HG03354 (cell line): ENCODE measurements around the gene TMBIM4.

ENCODE experiments used
- ATAC-seq: cut with Tn5 transposase; IDR thresholded peaks from one replicate; pipeline ENCODE4 v1.9.1; 2021; ENCODE audit warnings: mild to moderate bottlenecking; ENCODE audit not compliant: unreplicated experiment, poor library complexity, severe bottlenecking

Gene TMBIM4

DNA sequence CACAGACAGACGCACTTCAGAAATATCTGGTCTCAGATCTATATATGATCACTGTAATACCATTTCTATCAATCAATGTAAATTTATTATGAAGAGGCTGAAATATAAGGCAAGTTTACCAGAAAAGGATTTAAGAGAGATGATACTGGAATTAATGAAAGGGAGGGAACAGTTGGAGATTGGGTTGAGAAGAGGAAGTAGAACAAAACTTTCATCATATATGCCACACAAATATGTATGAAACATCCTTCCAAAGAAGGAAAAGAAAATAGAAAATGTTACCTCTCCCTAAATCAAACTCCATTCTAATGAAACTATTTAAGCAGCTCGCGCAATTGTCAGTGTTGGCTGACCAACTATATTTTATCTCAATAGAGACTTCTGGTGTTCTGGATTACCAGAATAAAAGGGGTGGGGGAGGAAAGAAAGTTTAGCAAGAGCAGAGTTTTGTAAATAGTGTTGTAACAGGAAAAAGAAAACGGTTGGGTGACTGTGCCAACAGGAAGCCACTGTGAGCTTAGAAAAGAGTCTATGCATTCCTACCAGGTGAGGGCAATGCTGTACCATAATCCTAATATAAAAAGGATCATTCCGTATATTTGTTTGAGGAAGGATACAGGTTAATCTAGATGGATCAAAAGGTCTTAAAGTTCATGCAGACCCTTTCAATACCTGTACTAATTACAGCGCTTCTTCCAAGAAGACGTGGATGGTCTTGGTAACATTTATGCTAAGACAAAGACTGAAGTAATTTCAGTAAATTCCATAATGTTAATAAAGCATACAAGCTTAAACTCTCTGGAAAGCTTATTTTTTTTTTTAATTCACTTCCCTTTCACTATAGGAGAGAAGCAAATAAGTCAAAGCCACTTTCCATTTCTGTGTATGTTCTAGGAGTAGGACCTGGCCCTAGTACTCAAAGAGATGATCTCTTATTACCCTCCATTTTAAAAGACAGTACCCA, 24.7 kb downstream of the TMBIM4 start:
- ATAC-seq = no peak

GRCh38 chr12:66143868-66144267, 25.9 kb downstream of the TMBIM4 start:
- no peak for ATAC-seq

GRCh38 chr12:66142826-66143225, 27.0 kb downstream of the TMBIM4 start:
- ATAC-seq = no peak

DNA sequence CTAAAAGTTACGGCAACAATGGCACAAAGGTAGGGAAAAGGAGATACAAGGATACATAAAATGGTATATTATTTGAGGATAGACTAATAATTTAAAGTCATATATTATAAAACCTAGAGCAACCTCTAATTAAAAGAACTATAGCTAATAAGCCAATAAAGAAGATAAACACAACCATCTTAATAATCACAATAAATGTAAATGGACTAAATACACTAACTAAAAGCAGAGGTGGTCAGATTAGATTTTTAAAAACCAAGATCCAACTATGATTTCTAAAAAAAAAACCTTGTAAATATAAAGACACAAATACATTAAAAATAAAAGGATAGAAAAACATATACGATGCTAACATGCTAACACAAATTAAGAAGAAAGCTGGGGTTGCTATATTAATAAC, 28.5 kb downstream of the TMBIM4 start:
- no peak for ATAC-seq

DNA sequence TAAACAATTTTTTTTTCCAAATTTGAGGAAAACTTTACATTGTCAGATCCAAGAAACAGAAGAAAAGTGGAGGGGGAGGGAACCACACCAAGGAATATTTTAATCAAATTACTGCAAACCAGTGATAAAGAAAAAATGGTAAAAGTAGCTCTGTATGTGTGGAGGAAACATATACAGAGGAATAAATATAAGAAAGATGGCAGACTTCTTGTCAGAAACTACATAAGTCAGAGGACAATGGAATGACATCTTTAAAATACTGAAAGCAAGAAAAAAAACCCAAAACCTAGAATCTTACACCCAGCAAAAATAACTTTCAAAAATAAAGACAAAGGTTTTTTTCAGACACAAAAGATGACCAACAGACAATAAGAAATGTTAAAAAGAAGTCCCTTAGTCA, 29.1 kb downstream of the TMBIM4 start:
- no peak for ATAC-seq

DNA sequence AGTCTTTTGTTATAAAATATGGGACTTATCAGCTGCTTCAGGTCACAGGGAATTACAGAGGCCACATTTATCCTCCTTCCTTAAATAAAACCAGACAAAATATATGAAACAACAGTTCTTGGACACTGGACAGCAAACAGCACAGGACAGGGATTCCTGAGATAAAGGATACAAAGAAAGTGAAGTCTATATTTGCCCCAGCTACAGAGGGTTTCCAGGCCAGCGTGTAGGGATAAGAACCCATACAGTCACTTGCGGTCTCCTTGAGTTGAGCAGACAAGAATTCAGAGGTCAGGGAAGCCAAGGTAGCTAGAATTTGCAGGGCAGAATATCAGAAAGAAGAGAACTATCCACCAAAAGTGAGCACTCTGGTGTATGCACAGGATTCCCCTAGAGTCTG, 30.5 kb downstream of the TMBIM4 start:
- no peak for ATAC-seq

- ATAC-seq = no peak
Measured at GRCh38 chr12:66137937-66138336, 31.9 kb downstream of the TMBIM4 start.

DNA sequence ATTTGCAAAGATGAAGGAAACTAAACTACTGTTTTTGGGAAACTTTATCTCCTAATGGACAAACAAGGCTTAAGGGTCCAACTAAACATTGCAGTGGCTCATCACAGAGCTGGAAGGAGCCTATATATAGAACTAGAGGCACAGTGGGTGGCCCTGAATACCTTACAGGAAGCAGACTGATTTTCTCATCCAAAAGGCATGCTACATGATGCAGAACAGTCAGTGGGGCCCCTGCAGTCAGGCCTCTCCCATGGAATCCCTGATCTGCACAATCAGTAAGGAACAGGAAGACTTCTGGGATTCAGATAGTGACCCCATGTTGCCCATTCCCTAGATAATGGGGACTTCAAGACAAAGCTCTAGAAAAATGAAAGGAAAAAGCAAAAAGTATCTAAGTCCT, 37.4 kb downstream of the TMBIM4 start:
- no peak for ATAC-seq

DNA sequence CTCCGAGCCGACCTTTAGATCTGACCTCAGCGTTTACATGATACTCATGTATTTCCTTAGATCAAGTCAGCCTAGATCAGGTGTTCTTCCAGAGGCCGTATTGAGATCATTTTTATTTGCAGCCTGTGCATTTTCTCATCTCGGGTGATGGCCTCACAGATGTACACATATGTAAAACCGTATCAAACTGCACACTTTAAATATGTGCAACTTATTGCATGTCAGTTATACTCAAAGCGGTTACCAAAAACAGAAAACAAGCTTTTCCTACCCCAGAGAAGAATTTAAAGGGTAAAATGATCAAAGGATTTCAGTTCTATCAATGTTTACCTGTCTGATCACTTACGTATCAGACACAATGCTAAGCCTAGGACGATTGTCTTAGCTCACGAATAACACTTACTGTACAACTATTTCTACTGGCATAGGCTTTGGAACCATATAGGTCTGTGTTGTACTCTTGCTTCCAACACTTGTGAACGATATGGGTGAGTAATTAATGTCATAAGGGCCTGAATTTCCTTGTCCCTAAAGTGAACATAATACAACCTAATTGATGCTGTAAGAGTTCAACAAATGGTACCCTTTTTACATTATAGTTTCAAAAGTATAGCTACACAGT, 38.6 kb downstream of the TMBIM4 start:
- no peak for ATAC-seq

DNA sequence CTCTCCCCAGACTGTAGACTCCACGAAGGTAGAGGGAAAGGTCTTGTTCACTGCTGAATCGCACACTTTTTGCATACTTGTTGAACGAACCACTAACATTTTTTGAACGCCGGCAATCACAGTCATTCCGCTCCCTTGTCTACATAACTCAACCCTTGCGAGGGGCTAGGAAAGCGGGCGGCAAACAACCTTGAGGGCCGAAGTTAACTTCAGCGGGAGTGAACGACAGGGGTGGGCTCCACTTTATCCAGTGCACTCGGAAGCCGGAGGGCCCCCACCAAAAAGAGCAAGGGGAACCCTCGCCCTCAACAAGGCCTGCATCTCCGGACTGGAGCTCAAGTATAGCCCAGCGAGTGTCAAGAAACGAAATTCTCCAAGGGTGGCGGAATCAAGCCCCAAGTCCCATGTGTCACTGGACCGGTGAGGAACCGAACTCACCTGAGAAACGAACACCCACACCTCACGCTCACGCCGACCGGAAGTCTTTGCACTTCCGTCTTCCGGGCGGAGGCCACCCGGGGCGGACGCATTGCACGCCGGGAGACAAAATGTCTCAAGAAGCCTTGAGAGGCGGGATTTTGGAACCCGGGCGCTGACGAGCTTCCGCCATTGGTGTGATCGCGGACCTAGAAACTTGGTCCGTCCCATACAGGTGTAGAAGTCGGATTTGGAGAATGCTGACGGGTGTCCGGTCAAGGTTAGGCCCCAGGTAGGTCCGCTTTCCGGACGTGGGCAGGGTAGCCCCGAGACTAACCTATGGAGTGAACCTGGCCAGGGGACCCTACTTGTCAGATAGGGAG, 39.3 kb downstream of the TMBIM4 start, which contains the start of gene LLPH:
LLPH (minus strand) TSS at position 484 of the 800 bp plus-strand sequence. CDS start 1,644 bp downstream, outside the sequence.
- ATAC-seq = peak; percentile 99

GRCh38 chr12:66129934-66130266, 39.9 kb downstream of the TMBIM4 start:
- ATAC-seq = no peak

DNA sequence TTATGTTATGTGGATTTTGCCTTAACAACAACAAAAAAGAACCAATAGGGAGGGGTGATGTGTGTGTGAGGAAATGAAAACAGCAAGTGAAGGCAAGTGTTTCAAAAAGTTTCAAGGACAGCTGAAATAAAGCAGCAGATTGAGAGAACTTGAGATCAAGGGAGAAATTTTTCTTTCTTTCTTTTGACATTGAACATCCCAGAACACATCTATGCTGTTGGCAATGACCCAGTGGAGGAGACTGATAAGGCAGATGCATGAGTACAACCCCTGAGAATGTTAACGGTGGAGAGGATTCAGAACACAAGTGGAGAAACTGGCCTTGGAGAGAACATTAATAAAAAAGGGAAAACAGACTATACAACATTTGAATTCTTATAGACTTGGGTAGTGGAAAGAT, 42.1 kb downstream of the TMBIM4 start:
- no peak for ATAC-seq

GRCh38 chr12:66120477-66120876, 49.3 kb downstream of the TMBIM4 start:
- ATAC-seq = no peak

- ATAC-seq = peak; percentile 59
Measured at GRCh38 chr12:66119870-66120241, 49.9 kb downstream of the TMBIM4 start.

GRCh38 chr12:66119229-66119869, 50.4 kb downstream of the TMBIM4 start:
- ATAC-seq = no peak

DNA sequence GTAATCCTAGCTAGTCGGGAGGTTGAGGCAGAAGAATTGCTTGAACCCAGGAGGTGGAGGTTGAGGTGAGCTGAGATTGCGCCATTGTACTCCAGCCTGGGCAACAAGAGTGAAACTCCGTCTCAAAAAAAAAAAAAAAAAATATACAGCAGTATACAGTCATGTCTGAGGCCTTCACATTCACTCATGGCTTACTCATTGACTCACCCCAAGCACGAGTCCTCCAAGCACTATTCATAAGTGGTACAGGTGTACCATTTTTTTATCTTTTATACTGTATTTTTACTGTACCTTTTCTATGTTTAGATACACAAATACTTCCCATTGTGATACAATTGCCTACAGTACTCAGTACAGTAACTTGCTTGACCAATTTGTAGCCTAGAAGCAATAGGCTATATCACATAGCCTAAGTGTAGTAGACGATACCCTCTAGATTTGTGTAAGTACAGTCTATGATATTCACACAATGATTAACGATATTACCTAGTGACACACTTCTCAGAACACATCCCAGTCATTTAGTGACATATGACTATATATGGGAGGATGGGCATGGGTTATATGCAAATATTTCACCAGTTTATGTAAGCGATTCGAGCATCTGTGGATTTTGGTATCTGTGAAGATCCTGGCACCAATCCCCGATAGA, 51.4 kb downstream of the TMBIM4 start:
- ATAC-seq = peak; percentile 69

GRCh38 chr12:66117242-66117641, 52.6 kb downstream of the TMBIM4 start:
- no peak for ATAC-seq

DNA sequence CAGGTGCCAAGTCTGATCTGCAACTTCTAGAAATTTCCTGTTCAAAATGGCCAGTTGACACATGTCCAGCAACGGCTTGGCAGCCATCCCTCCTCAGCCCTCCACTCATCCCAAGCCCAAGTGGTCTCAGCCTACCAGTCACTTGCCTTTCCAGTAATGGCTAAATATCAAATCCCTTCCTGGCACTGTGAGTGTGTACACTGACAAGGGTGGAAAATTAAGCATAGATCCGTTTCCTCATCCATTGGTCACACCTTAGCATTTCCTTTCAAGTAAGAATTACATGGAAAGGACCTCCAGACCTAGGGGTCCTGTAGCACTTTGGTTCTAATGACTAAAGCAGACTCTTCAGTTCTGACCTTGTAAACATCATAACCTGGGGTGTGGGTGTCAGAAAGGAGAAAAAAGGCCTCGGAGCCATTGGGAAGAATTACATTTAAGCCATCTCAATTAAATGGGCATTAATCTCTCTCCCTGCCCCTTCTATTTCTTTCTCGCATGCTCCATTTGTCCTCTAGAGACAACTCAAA, 54.7 kb downstream of the TMBIM4 start:
- no peak for ATAC-seq

- no peak for ATAC-seq
Measured at GRCh38 chr12:66113471-66113870, 56.3 kb downstream of the TMBIM4 start.
